ENCODE data around the gene GAS7.
"Not testable (repeated sequence)": the region's sequence is repeated elsewhere in the genome, so short reads cannot be mapped to it uniquely, and the experiment has no call there.

GAS7 gene

GRCh38 chr17:10103712-10104111, 94.7 kb downstream of the GAS7 start:
- TF ChIP-seq CTCF (IDR thresholded peaks at IDR 0.05; ENCODE audit: low read depth, low read length), result no peak
- Histone ChIP-seq H3K27ac (no peak overlapping the region), H3K4me3 (ENCODE audit: low read depth, low read length) (no peak overlapping the region), H3K27me3 (ENCODE audit: insufficient read depth, low read depth, severe bottlenecking) (no peaks in the 10 kb centered on the region), H3K9me3 (ENCODE audit: severe bottlenecking) (no peaks in the 10 kb centered on the region), H3K36me3 (no peaks in the 10 kb centered on the region)
- DNase-seq, result no peak

- H3K27ac ChIP-seq, result no peak overlapping the region
- no peak for TF ChIP-seq CTCF (IDR thresholded peaks at IDR 0.05; ENCODE audit: low read depth, low read length)
- H3K9me3 ChIP-seq (ENCODE audit: severe bottlenecking), result no peaks in the 10 kb centered on the region
- H3K36me3 ChIP-seq, result no peaks in the 10 kb centered on the region
- no peak for DNase-seq
- no peak overlapping the region for H3K4me3 ChIP-seq (ENCODE audit: low read depth, low read length)
- no peaks in the 10 kb centered on the region for H3K27me3 ChIP-seq (ENCODE audit: insufficient read depth, low read depth, severe bottlenecking)
Observed at GRCh38 chr17:10102817-10103216, 95.6 kb downstream of the GAS7 start.

DNA sequence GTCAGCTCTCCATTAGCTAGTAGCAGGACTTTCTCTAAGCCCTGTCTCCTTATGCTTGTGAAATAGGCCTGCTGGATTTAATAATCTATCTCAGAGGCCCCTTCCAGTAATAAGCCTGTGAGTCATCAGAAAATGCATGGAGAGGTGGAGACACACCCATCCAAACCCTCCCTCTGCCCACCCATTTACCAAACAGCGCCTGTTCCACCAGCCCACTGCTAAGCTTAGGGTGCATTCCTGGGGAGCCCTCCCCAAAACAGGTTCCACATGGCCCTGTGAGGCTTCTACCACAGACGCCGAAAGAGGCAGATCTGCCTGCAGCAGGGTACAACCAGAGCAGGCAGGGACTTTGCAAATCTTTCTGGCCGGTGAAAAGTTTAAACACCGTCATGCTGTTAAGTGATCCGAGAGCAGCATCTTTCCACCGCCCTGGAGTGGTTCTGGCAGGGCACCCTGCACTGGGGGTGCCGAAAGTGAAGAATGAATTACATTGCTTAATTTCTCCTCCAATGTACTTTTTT, 99.3 kb downstream of the GAS7 start:
- Histone ChIP-seq H3K27ac (no peak overlapping the region), H3K4me3 (ENCODE audit: low read depth, low read length) (no peak overlapping the region), H3K27me3 (ENCODE audit: insufficient read depth, low read depth, severe bottlenecking) (no peaks in the 10 kb centered on the region), H3K36me3 (no peaks in the 10 kb centered on the region), H3K9me3 (ENCODE audit: severe bottlenecking) (no peaks in the 10 kb centered on the region)
- no peak for DNase-seq
- no peak for TF ChIP-seq CTCF (IDR thresholded peaks at IDR 0.05; ENCODE audit: low read depth, low read length)

- no peak for TF ChIP-seq CTCF (IDR thresholded peaks at IDR 0.05; ENCODE audit: low read depth, low read length)
- Histone ChIP-seq H3K27ac (no peak overlapping the region), H3K36me3 (no peaks in the 10 kb centered on the region), H3K9me3 (ENCODE audit: severe bottlenecking) (peaks cover 3% of the 10 kb centered on the region), H3K27me3 (ENCODE audit: insufficient read depth, low read depth, severe bottlenecking) (no peaks in the 10 kb centered on the region), H3K4me3 (ENCODE audit: low read depth, low read length) (no peak overlapping the region)
- no peak for DNase-seq
Observed at GRCh38 chr17:10096596-10096995, 101.8 kb downstream of the GAS7 start.

DNA sequence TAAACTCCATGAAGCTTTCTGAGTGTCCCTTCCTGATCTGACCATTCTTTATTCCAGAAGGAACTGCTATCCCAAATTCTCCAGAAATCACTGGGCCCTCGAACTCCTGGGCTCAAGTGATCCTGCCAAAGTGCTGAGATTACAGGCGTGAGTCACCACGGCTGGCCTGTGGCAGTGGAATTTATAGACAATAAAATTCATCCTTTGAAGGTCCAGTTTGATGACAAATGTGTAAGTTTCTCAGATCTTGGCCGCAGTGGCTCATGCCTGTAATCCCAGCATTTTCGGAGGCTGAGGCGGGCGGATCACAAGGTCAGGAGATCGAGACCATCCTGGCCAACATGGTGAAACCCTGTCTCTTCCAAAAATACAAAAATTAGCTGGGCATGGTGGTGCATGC, 103.1 kb downstream of the GAS7 start:
- not testable (repeated sequence) for H3K36me3 ChIP-seq; DNase-seq; H3K9me3 ChIP-seq (ENCODE audit: severe bottlenecking); H3K4me3 ChIP-seq (ENCODE audit: low read depth, low read length); H3K27ac ChIP-seq; H3K27me3 ChIP-seq (ENCODE audit: insufficient read depth, low read depth, severe bottlenecking)

DNA sequence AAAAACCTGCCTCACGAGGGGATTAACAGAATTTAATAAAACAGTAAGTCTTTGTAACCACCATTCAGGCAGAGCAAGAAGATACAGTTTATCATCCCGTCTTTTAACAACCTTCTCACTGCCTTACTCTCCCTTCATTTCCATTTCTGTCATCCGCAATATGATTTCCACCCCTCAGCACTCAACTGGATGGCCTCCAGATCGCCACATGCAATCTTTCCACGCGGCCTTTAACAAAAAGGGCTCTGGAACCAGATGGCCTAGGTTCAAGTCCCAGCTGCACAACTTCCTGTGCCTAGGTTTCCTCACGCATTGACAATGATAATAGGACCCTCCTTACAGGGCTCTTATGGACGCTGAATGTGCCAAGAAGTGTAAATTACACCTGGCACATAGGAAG, 103.6 kb downstream of the GAS7 start:
- no peak overlapping the region for H3K4me3 ChIP-seq (ENCODE audit: low read depth, low read length)
- DNase-seq, result no peak
- no peaks in the 10 kb centered on the region for H3K36me3 ChIP-seq
- H3K27ac ChIP-seq, result no peak overlapping the region
- H3K27me3 ChIP-seq (ENCODE audit: insufficient read depth, low read depth, severe bottlenecking), result no peaks in the 10 kb centered on the region
- peaks cover 3% of the 10 kb centered on the region for H3K9me3 ChIP-seq (ENCODE audit: severe bottlenecking)
- TF ChIP-seq CTCF (IDR thresholded peaks at IDR 0.05; ENCODE audit: low read depth, low read length), result no peak
